GM20000 (cell line): ENCODE results near the gene HOXD13.

Source experiments
- DNase-seq: peaks from one replicate; pipeline ENCODE4 v3.0.0; 2012; ENCODE audit warnings: low spot score
- CTCF ChIP-seq: IDR thresholded peaks from 2 replicates; pipeline ENCODE4 v1.5.1; 2012; ENCODE audit warnings: mild to moderate bottlenecking, control low read depth; ENCODE audit errors: extremely low read depth, missing control alignments

HOXD13 gene

GRCh38 chr2:176105078-176105729 is 12.7 kb downstream of the HOXD13 start:
- no peak for DNase-seq
- TF ChIP-seq CTCF: no peak

- DNase-seq: no peak
- no peak for TF ChIP-seq CTCF
Measured at GRCh38 chr2:176105730-176106580, 13.4 kb downstream of the HOXD13 start.

- no peak for DNase-seq
Measured at GRCh38 chr2:176106581-176107539, 14.3 kb downstream of the HOXD13 start, which contains the start of gene HOXD11. HOXD11 (plus strand) TSS chr2:176107280; CDS start chr2:176107356, 76 bp downstream.

GRCh38 chr2:176107731-176108181 is 15.2 kb downstream of the HOXD13 start:
- TF ChIP-seq CTCF: no peak
- DNase-seq: no peak

More at GRCh38 chr2:176106581-176107539, 14.3 kb downstream of the HOXD13 start, which contains the start of gene HOXD11:
- TF ChIP-seq CTCF: no peak

GRCh38 chr2:176109192-176109901 is 16.8 kb downstream of the HOXD13 start:
- DNase-seq: no peak
- TF ChIP-seq CTCF: no peak

- DNase-seq: no peak
- no peak for TF ChIP-seq CTCF
Measured at GRCh38 chr2:176109946-176110345, 17.4 kb downstream of the HOXD13 start.
